ENCODE results near the gene EBLN2.
"Not testable (repeated sequence)": the region's sequence is repeated elsewhere in the genome, so short reads cannot be mapped to it uniquely, and the experiment has no call there.

Gene EBLN2

GRCh38 chr3:73066243-73066642 lies 4.8 kb downstream of the EBLN2 start:
- not testable (repeated sequence) for DNase-seq

GRCh38 chr3:73068419-73068818 lies 7.0 kb downstream of the EBLN2 start:
- DNase-seq = no peak

- no peak for DNase-seq
Measured at GRCh38 chr3:73069187-73069586, 7.7 kb downstream of the EBLN2 start.

GRCh38 chr3:73069775-73070444 lies 8.5 kb downstream of the EBLN2 start:
- DNase-seq = no peak

- DNase-seq = no peak
Measured at GRCh38 chr3:73070675-73071575, 9.5 kb downstream of the EBLN2 start.

GRCh38 chr3:73071952-73072351 lies 10.5 kb downstream of the EBLN2 start:
- no peak for DNase-seq

GRCh38 chr3:73072634-73073033 lies 11.2 kb downstream of the EBLN2 start:
- DNase-seq = no peak

- no peak for DNase-seq
Measured at GRCh38 chr3:73073091-73073707, 11.7 kb downstream of the EBLN2 start.

- no peak for DNase-seq
Measured at GRCh38 chr3:73074781-73075180, 13.3 kb downstream of the EBLN2 start.

- DNase-seq = no peak
Measured at GRCh38 chr3:73080216-73080966, 18.9 kb downstream of the EBLN2 start.

- no peak for DNase-seq
Measured at GRCh38 chr3:73081140-73081539, 19.7 kb downstream of the EBLN2 start.

GRCh38 chr3:73084170-73084569 lies 22.7 kb downstream of the EBLN2 start:
- DNase-seq = no peak

- peak; percentile 71 for DNase-seq
Measured at GRCh38 chr3:73086071-73086494, 24.6 kb downstream of the EBLN2 start.

GRCh38 chr3:73094129-73094528 lies 32.7 kb downstream of the EBLN2 start:
- no peak for DNase-seq

GRCh38 chr3:73094951-73095350 lies 33.5 kb downstream of the EBLN2 start:
- no peak for DNase-seq

GRCh38 chr3:73096169-73096568 lies 34.7 kb downstream of the EBLN2 start:
- DNase-seq = no peak

- no peak for DNase-seq
Measured at GRCh38 chr3:73098026-73098425, 36.6 kb downstream of the EBLN2 start.

- no peak for DNase-seq
Measured at GRCh38 chr3:73098873-73099272, 37.4 kb downstream of the EBLN2 start.

GRCh38 chr3:73100741-73101559 lies 39.5 kb downstream of the EBLN2 start:
- peak; percentile 92 for DNase-seq

GRCh38 chr3:73101881-73102280 lies 40.4 kb downstream of the EBLN2 start:
- DNase-seq = no peak

- no peak for DNase-seq
Measured at GRCh38 chr3:73107215-73107614, 45.8 kb downstream of the EBLN2 start.

GRCh38 chr3:73107676-73108187 lies 46.3 kb downstream of the EBLN2 start:
- no peak for DNase-seq

Data from activated CD8-positive, alpha-beta memory T cell treated with anti-CD3 and anti-CD28 coated beads, Interleukin-2, amount 50 U/mL, for 48 hours (primary cell).